SK-N-SH treated with all-trans-retinoic acid at 6 μM for 48 hours (cell line): ENCODE results near the gene KIAA1217.

Experiments used
- ATAC-seq: fragments of 200-7000 bp; cut with Tn5 transposase; 3 replicates; pipeline ENCODE4 v1.9.1; 2020; ENCODE audit warnings: mild to moderate bottlenecking, moderate library complexity
- ARNTL ChIP-seq: fragments of 450-650 bp; formaldehyde crosslinking; IDR thresholded peaks from 2 replicates; pipeline ENCODE4 v1.5.0; 2020; ENCODE audit warnings: low read depth, mild to moderate bottlenecking, moderate library complexity, borderline replicate concordance
- BACH2 ChIP-seq: fragments of 250-450 bp; sonication (Bioruptor Pico); IDR thresholded peaks from 2 replicates; pipeline ENCODE4 v1.9.0; 2021; ENCODE audit warnings: mild to moderate bottlenecking, borderline replicate concordance
- CSDC2 ChIP-seq: fragments of 250-450 bp; sonication (Bioruptor Pico); IDR thresholded peaks from 2 replicates; pipeline ENCODE4 v1.5.0; 2020; ENCODE audit warnings: mild to moderate bottlenecking, moderate library complexity
- ESRRG ChIP-seq: fragments of 250-450 bp; sonication (Bioruptor Pico); IDR thresholded peaks from 2 replicates; pipeline ENCODE4 v1.6.1; 2021; ENCODE audit warnings: mild to moderate bottlenecking
- GLIS3 ChIP-seq: fragments of 250-450 bp; sonication (Bioruptor Pico); IDR thresholded peaks from 2 replicates; pipeline ENCODE4 v1.5.0; 2020; ENCODE audit warnings: mild to moderate bottlenecking, moderate library complexity
- ISL1 ChIP-seq: fragments of 250-450 bp; sonication (Bioruptor Pico); IDR thresholded peaks from 2 replicates; pipeline ENCODE4 v2.1.2; 2022; ENCODE audit warnings: mild to moderate bottlenecking, moderate library complexity
- OSR1 ChIP-seq: fragments of 250-450 bp; sonication (Bioruptor Pico); IDR thresholded peaks from 2 replicates; pipeline ENCODE4 v1.8.0; 2022; ENCODE audit warnings: moderate library complexity, mild to moderate bottlenecking, inconsistent platforms
- PATZ1 ChIP-seq: fragments of 250-450 bp; sonication (Bioruptor Pico); IDR thresholded peaks from 2 replicates; pipeline ENCODE4 v1.8.0; 2020; ENCODE audit warnings: mild to moderate bottlenecking, moderate library complexity, borderline replicate concordance
- POU6F1 ChIP-seq: fragments of 250-450 bp; sonication (Bioruptor Pico); IDR thresholded peaks from 2 replicates; pipeline ENCODE4 v1.8.0; 2021; ENCODE audit warnings: low read depth, mild to moderate bottlenecking, moderate library complexity, borderline replicate concordance
- RARB ChIP-seq: fragments of 250-450 bp; sonication (Bioruptor Pico); IDR thresholded peaks from 2 replicates; pipeline ENCODE4 v1.8.0; 2021; ENCODE audit warnings: mild to moderate bottlenecking, moderate library complexity
- SNAI2 ChIP-seq: fragments of 250-450 bp; sonication (Bioruptor Pico); IDR thresholded peaks from 2 replicates; pipeline ENCODE4 v1.5.0; 2020; ENCODE audit warnings: mild to moderate bottlenecking, moderate library complexity
- TCF4 ChIP-seq: fragments of 250-450 bp; sonication (Bioruptor Pico); IDR thresholded peaks from 2 replicates; pipeline ENCODE4 v1.8.0; 2021; ENCODE audit warnings: mild to moderate bottlenecking, moderate library complexity, borderline replicate concordance
- TOX ChIP-seq: fragments of 250-450 bp; sonication (Bioruptor Pico); IDR thresholded peaks from 2 replicates; pipeline ENCODE4 v1.8.0; 2021; ENCODE audit warnings: mild to moderate bottlenecking, moderate library complexity, borderline replicate concordance
- TSHZ2 ChIP-seq: fragments of 250-450 bp; sonication (Bioruptor Pico); IDR thresholded peaks from 2 replicates; pipeline ENCODE4 v1.5.0; 2020; ENCODE audit warnings: mild to moderate bottlenecking, moderate library complexity
- ZC3H10 ChIP-seq: fragments of 250-450 bp; sonication (Bioruptor Pico); IDR thresholded peaks from 2 replicates; pipeline ENCODE4 v1.5.1; 2021; ENCODE audit warnings: mild to moderate bottlenecking, moderate library complexity
- ZFP3 ChIP-seq: fragments of 250-450 bp; sonication (Bioruptor Pico); IDR thresholded peaks from 2 replicates; pipeline ENCODE4 v1.5.0; 2020; ENCODE audit warnings: mild to moderate bottlenecking, moderate library complexity
- ZNF70 ChIP-seq: fragments of 450-650 bp; formaldehyde crosslinking; IDR thresholded peaks from 2 replicates; pipeline ENCODE4 v1.5.0; 2020; ENCODE audit warnings: mild to moderate bottlenecking, moderate library complexity
- TF ChIP-seq, protein P1 (sequence below): fragments of 250-450 bp; sonication (Bioruptor Pico); IDR thresholded peaks from 2 replicates; pipeline ENCODE4 v1.5.1; 2020; ENCODE audit warnings: low read depth, mild to moderate bottlenecking, moderate library complexity
- TF ChIP-seq, protein P2 (sequence below): fragments of 250-450 bp; sonication (Bioruptor Pico); IDR thresholded peaks from 2 replicates; pipeline ENCODE4 v1.5.1; 2021; ENCODE audit warnings: mild to moderate bottlenecking, moderate library complexity

The KIAA1217 gene

GRCh38 chr10:24552346-24553016 is 343.5 kb downstream of the KIAA1217 start:
- peak; percentile 20; the same call in 1 of the 3 replicates for ATAC-seq
- TF ChIP-seq TSHZ2 (CRISPR knock-in tag), result no peak
- no peak for TF ChIP-seq CSDC2 (CRISPR knock-in tag)
- no peak for TF ChIP-seq GLIS3 (CRISPR knock-in tag)
- no peak for TF ChIP-seq ARNTL (CRISPR knock-in tag)
- no peak for TF ChIP-seq TCF4 (CRISPR knock-in tag)
- no peak for TF ChIP-seq TOX (CRISPR knock-in tag)

GRCh38 chr10:24553051-24553612 is 344.2 kb downstream of the KIAA1217 start:
- no peak for ATAC-seq
- no peak for TF ChIP-seq ZC3H10
- TF ChIP-seq ISL1 (CRISPR knock-in tag), result no peak
- no peak for TF ChIP-seq TCF4 (CRISPR knock-in tag)
- TF ChIP-seq ZFP3 (CRISPR knock-in tag), result no peak
- TF ChIP-seq ESRRG, result no peak
- TF ChIP-seq, protein P1, sequence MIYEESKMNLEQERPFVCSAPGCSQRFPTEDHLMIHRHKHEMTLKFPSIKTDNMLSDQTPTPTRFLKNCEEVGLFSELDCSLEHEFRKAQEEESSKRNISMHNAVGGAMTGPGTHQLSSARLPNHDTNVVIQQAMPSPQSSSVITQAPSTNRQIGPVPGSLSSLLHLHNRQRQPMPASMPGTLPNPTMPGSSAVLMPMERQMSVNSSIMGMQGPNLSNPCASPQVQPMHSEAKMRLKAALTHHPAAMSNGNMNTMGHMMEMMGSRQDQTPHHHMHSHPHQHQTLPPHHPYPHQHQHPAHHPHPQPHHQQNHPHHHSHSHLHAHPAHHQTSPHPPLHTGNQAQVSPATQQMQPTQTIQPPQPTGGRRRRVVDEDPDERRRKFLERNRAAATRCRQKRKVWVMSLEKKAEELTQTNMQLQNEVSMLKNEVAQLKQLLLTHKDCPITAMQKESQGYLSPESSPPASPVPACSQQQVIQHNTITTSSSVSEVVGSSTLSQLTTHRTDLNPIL, result no peak
- TF ChIP-seq PATZ1 (CRISPR knock-in tag), result no peak
- TF ChIP-seq, protein P2, sequence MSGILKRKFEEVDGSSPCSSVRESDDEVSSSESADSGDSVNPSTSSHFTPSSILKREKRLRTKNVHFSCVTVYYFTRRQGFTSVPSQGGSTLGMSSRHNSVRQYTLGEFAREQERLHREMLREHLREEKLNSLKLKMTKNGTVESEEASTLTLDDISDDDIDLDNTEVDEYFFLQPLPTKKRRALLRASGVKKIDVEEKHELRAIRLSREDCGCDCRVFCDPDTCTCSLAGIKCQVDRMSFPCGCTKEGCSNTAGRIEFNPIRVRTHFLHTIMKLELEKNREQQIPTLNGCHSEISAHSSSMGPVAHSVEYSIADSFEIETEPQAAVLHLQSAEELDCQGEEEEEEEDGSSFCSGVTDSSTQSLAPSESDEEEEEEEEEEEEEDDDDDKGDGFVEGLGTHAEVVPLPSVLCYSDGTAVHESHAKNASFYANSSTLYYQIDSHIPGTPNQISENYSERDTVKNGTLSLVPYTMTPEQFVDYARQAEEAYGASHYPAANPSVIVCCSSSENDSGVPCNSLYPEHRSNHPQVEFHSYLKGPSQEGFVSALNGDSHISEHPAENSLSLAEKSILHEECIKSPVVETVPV, result no peak
- TF ChIP-seq SNAI2 (CRISPR knock-in tag), result no peak
- no peak for TF ChIP-seq OSR1 (CRISPR knock-in tag)
- no peak for TF ChIP-seq TSHZ2 (CRISPR knock-in tag)

GRCh38 chr10:24554036-24554435 is 345.1 kb downstream of the KIAA1217 start:
- no peak for ATAC-seq
- TF ChIP-seq ESRRG, result no peak
- no peak for TF ChIP-seq TCF4 (CRISPR knock-in tag)
- TF ChIP-seq CSDC2 (CRISPR knock-in tag), result no peak
- TF ChIP-seq ZNF70, result no peak
- no peak for TF ChIP-seq ISL1 (CRISPR knock-in tag)
- TF ChIP-seq ARNTL (CRISPR knock-in tag), result no peak
- no peak for TF ChIP-seq ZC3H10
- no peak for TF ChIP-seq RARB (CRISPR knock-in tag)
- no peak for TF ChIP-seq BACH2 (CRISPR knock-in tag)
- no peak for TF ChIP-seq PATZ1 (CRISPR knock-in tag)
- no peak for TF ChIP-seq POU6F1 (CRISPR knock-in tag)
- TF ChIP-seq, protein P2, result no peak
- TF ChIP-seq SNAI2 (CRISPR knock-in tag), result no peak
